ENCODE measurements around the gene PDE8B. TPM values are rescaled to one million over a fixed set of nuclear protein-coding genes. Genes with fewer than 3 reads are reported as not detected.

PDE8B gene
- total RNA-seq, 6 donors from 2014 or later = 5.8 to 21.9 (median 9.7) TPM

DNA sequence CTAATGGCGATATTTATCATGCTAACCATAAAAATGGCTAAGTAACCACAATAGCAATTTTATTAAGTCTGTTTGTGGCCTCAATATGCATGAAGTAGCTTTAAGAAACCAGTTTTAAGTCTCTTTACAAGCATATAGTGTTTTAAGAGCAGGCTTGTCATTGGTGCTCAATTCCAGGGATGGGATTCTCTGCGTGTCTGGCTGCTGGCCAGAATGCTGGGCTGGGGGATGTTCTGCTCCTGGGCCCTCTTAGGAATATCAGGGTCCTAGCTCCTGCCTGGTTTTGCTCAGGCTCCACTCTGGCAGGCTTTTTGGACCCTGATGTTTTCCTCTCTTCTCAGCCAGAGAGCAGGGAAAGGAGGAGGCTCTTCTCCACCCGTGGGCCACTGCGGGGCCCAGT, 127.2 kb downstream of the PDE8B start:
- Histone ChIP-seq H3K36me3 (no peaks in the 10 kb centered on the region), H3K4me3 (no peak overlapping the region), H3K27ac (no peak overlapping the region), H3K4me1 (no peaks in the 10 kb centered on the region), H3K9me3 (no peaks in the 10 kb centered on the region), H3K27me3 (no peaks in the 10 kb centered on the region)
- peak in 1 of 2 donors; percentile 17 for DNase-seq
- no peak for ATAC-seq (ENCODE audit: low FRiP score in 2 of 2)
- WGBS, 2 donors = 74 to 80% methylated on average over 4 of the region's 4 CpGs
- TF ChIP-seq EP300 (IDR thresholded peaks at IDR 0.05) (no peak), POLR2AphosphoS5 (IDR thresholded peaks at IDR 0.05) (no peak), POLR2A (IDR thresholded peaks at IDR 0.05) (no peak)
- TF ChIP-seq, protein P1, sequence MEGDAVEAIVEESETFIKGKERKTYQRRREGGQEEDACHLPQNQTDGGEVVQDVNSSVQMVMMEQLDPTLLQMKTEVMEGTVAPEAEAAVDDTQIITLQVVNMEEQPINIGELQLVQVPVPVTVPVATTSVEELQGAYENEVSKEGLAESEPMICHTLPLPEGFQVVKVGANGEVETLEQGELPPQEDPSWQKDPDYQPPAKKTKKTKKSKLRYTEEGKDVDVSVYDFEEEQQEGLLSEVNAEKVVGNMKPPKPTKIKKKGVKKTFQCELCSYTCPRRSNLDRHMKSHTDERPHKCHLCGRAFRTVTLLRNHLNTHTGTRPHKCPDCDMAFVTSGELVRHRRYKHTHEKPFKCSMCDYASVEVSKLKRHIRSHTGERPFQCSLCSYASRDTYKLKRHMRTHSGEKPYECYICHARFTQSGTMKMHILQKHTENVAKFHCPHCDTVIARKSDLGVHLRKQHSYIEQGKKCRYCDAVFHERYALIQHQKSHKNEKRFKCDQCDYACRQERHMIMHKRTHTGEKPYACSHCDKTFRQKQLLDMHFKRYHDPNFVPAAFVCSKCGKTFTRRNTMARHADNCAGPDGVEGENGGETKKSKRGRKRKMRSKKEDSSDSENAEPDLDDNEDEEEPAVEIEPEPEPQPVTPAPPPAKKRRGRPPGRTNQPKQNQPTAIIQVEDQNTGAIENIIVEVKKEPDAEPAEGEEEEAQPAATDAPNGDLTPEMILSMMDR (IDR thresholded peaks at IDR 0.05) = no peak

DNA sequence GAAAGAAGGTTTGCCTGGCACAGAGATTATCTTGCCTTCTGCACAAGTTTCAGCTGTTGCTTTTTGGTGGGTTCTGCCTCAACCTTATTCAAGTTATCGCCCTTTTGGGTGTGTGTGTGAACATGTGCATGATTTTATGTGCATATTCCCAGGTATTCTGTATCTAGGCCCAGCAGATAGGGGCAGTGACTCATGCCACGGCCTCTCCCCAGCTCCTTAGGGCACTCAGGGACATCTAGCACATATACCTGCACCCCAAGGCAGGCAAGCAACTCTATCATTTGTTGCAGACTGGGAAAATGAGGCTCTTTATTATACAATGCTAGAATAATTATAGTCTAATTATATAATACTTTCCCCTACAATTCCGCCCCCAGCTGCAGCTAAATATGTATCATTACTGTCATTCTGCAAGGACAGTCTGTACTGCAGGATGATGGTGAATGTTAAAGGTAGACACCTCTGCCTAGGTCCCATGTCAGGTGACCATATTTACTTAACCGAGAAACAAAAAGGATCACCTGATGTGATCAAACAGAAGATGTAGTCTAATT, 128.9 kb downstream of the PDE8B start:
- no peaks in the 10 kb centered on the region for H3K9me3 ChIP-seq
- no peaks in the 10 kb centered on the region for H3K4me1 ChIP-seq
- no peaks in the 10 kb centered on the region for H3K27me3 ChIP-seq
- DNase-seq (no peak), ATAC-seq (ENCODE audit: low FRiP score in 2 of 2) (no peak)
- H3K27ac ChIP-seq = no peak overlapping the region
- WGBS, 2 donors = 93 to 96% methylated on average over 4 of the region's 4 CpGs
- H3K4me3 ChIP-seq = no peak overlapping the region
- H3K36me3 ChIP-seq = no peaks in the 10 kb centered on the region
- TF ChIP-seq POLR2AphosphoS5 (IDR thresholded peaks at IDR 0.05) = no peak
- TF ChIP-seq EP300 (IDR thresholded peaks at IDR 0.05) = no peak
- TF ChIP-seq, protein P1 (IDR thresholded peaks at IDR 0.05) = no peak
- TF ChIP-seq POLR2A (IDR thresholded peaks at IDR 0.05) = no peak

DNA sequence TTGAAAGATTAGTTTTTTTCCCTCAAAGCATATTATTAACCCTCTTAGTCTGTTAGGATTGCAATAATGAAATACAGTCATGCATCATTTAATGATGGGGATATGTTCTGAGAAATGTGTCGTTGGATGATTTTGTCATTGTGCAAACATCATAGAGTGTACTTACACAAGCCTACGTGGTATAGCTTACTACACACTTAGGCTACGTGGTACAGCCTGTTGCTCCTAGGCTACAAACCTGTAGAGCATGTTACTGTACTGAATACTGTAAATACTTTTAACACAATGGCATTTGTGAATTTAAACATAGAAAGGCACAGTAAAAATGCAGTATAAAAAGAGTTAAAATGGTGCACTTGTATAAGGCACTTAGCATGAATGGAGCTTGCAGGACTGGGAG, 132.7 kb downstream of the PDE8B start:
- no peak for DNase-seq
- no peak overlapping the region for H3K27ac ChIP-seq
- no peak overlapping the region for H3K4me3 ChIP-seq
- H3K9me3 ChIP-seq = no peaks in the 10 kb centered on the region
- H3K27me3 ChIP-seq = no peaks in the 10 kb centered on the region
- TF ChIP-seq POLR2AphosphoS5 (IDR thresholded peaks at IDR 0.05) (no peak), EP300 (IDR thresholded peaks at IDR 0.05) (no peak), POLR2A (IDR thresholded peaks at IDR 0.05) (no peak)
- TF ChIP-seq, protein P1 (IDR thresholded peaks at IDR 0.05) = no peak
- no peak for ATAC-seq (ENCODE audit: low FRiP score in 2 of 2)
- WGBS, 2 donors = 55 to 68% methylated on average over 3 of the region's 3 CpGs
- H3K4me1 ChIP-seq = no peaks in the 10 kb centered on the region
- H3K36me3 ChIP-seq = no peaks in the 10 kb centered on the region

DNA sequence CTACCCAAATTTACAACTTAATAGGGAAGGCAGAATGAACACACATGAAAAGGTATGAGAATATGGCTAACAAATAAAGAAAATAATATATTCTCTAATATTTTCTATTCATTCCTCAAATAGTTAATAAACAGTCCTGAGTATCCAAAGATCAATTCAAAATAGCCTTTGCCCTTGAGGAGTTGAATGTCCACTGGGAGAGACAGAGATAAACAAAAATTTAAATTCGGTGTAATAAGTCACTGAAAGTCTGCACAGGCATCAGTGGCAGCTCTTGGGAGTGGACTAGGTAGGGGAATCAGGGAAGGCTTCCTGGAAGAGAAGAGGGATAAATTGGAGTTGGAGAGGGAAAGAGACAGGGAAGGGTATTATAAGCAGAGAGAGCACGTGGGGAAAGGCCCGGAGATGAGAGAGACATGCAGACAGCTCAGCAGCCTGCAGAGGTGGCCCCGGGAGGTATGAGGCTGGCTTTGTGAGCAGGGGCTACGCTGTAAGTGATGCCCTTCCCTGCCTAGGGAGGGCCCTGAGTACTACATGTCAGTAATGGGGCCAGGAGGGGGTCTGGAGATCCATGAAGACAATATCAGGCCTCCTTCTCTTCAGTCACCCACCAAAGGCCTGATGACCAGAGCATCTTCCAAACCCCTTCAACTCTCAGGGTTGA, 137.1 kb downstream of the PDE8B start:
- H3K27me3 ChIP-seq = no peaks in the 10 kb centered on the region
- DNase-seq = no peak

More for the DNA sequence above, 137.1 kb downstream of the PDE8B start:
- no peaks in the 10 kb centered on the region for H3K4me1 ChIP-seq
- ATAC-seq (ENCODE audit: low FRiP score in 2 of 2) = no peak
- no peaks in the 10 kb centered on the region for H3K36me3 ChIP-seq
- no peak overlapping the region for H3K4me3 ChIP-seq
- no peak overlapping the region for H3K27ac ChIP-seq
- WGBS, 2 donors = 77 to 89% methylated on average over 5 of the region's 5 CpGs
- no peaks in the 10 kb centered on the region for H3K9me3 ChIP-seq
- TF ChIP-seq, protein P1 (IDR thresholded peaks at IDR 0.05) = no peak
- TF ChIP-seq POLR2A (IDR thresholded peaks at IDR 0.05) (no peak), POLR2AphosphoS5 (IDR thresholded peaks at IDR 0.05) (no peak), EP300 (IDR thresholded peaks at IDR 0.05) (no peak)
